ENCODE results near the gene MIGA1. TPM values are rescaled to one million over a fixed set of nuclear protein-coding genes. Genes with fewer than 3 reads are reported as not detected.

Gene MIGA1
- total and polyA plus RNA-seq, 12 donors: 2.4 to 24.2 (median 16.8) TPM

GRCh38 chr1:77762072-77762476, 17.4 kb upstream of the MIGA1 start:
- intact Hi-C loops (cut with DNase I): no loop called here
- 31 to 38% (median 36%) methylated on average over 1 of the region's 1 CpG for WGBS, 4 donors
- DNase-seq: no peak
- H3K27ac ChIP-seq: no peak overlapping the region
- no peaks in the 10 kb centered on the region for H3K27me3 ChIP-seq
- no peak overlapping the region for H3K4me3 ChIP-seq
- no peaks in the 10 kb centered on the region for H3K9me3 ChIP-seq (replicated peaks in 1 of 3)
- TF ChIP-seq POLR2A (IDR thresholded peaks at IDR 0.05) (no peak), CTCF (IDR thresholded peaks at IDR 0.05) (no peak)
- H3K36me3 ChIP-seq (replicated peaks in 1 of 2): no peaks in the 10 kb centered on the region
- peaks cover 7 to 16% of the 10 kb centered on the region in 2 donors for H3K4me1 ChIP-seq (replicated peaks in 1 of 2)

- no peak for TF ChIP-seq CTCF (IDR thresholded peaks at IDR 0.05)
- no peaks in the 10 kb centered on the region for H3K4me1 ChIP-seq (replicated peaks in 1 of 2)
- H3K9me3 ChIP-seq (replicated peaks in 1 of 3): no peaks in the 10 kb centered on the region
- intact Hi-C loops (cut with DNase I): no loop called here
- DNase-seq: no peak
- 87 to 91% (median 89%) methylated on average over 4 of the region's 4 CpGs for WGBS, 4 donors
- H3K4me3 ChIP-seq: no peak overlapping the region
- H3K36me3 ChIP-seq (replicated peaks in 1 of 2): no peaks in the 10 kb centered on the region
- H3K27ac ChIP-seq: no peak overlapping the region
- H3K27me3 ChIP-seq: no peaks in the 10 kb centered on the region
Measured at GRCh38 chr1:77768006-77768405, 11.4 kb upstream of the MIGA1 start.

- 65 to 75% (median 70%) methylated on average over 7 of the region's 7 CpGs for WGBS, 4 donors
- DNase-seq: no peak
- Histone ChIP-seq H3K4me1 (replicated peaks in 1 of 2) (peaks cover 0 to 13% of the 10 kb centered on the region in 2 donors), H3K4me3 (no peak overlapping the region), H3K27ac (no peak overlapping the region), H3K9me3 (replicated peaks in 1 of 3) (no peaks in the 10 kb centered on the region), H3K36me3 (replicated peaks in 1 of 2) (no peaks in the 10 kb centered on the region), H3K27me3 (no peaks in the 10 kb centered on the region)
- intact Hi-C loops (cut with DNase I): no loop called here
- TF ChIP-seq POLR2A (IDR thresholded peaks at IDR 0.05) (no peak), CTCF (IDR thresholded peaks at IDR 0.05) (no peak)
Measured at GRCh38 chr1:77776007-77776700, 3.3 kb upstream of the MIGA1 start.

- Histone ChIP-seq H3K27me3 (no peaks in the 10 kb centered on the region), H3K4me1 (replicated peaks in 1 of 2) (peaks cover 0 to 13% of the 10 kb centered on the region in 2 donors), H3K27ac (no peak overlapping the region), H3K4me3 (no peak overlapping the region), H3K9me3 (replicated peaks in 1 of 3) (no peaks in the 10 kb centered on the region), H3K36me3 (replicated peaks in 1 of 2) (peaks cover 0 to 8% of the 10 kb centered on the region in 2 donors)
- no peak for DNase-seq
- TF ChIP-seq POLR2A (IDR thresholded peaks at IDR 0.05): no peak
- no peak for TF ChIP-seq CTCF (IDR thresholded peaks at IDR 0.05)
- 88 to 100% (median 95%) methylated on average over 1 of the region's 1 CpG for WGBS, 4 donors
- intact Hi-C loops (cut with DNase I): no loop called here
Measured at GRCh38 chr1:77781683-77782082, 2.2 kb downstream of the MIGA1 start.
